CD4-positive, CD25-positive, alpha-beta regulatory T cell (primary cell): ENCODE measurements around the gene CCDC88C. TPM values are rescaled to one million over a fixed set of nuclear protein-coding genes. Genes with fewer than 3 reads are reported as not detected.

ENCODE experiments used
- ATAC-seq, 2 donors: fragments of 150-1000 bp; cut with Tn5 transposase; one replicate each; pipeline ENCODE4 v1.10.0; 2021; ENCODE audit warnings: low read depth in 2 of 2, moderate number of reproducible peaks in 2 of 2, moderate library complexity in 1 of 2
- DNase-seq, 3 donors: peaks; one replicate each; pipeline versions ENCODE4 v3.0.0 to v3.0.0-alpha.2; 2012 to 2022; ENCODE audit warnings: mixed read lengths in 1 of 3
- H3K27ac ChIP-seq: one replicate; pipeline ENCODE4 v1.7.0; 2013; ENCODE audit warnings: mild to moderate bottlenecking, low read length; ENCODE audit not compliant: insufficient read depth, poor library complexity, severe bottlenecking
- H3K27me3 ChIP-seq: one replicate; pipeline ENCODE4 v1.7.0; 2013; ENCODE audit warnings: low read length; ENCODE audit not compliant: control insufficient read depth, insufficient read depth
- H3K36me3 ChIP-seq: one replicate; pipeline ENCODE4 v1.7.0; 2013; ENCODE audit warnings: mild to moderate bottlenecking, low read length, moderate library complexity; ENCODE audit not compliant: control insufficient read depth, insufficient read depth
- H3K4me1 ChIP-seq: 2 replicates; pipeline ENCODE4 v1.7.0; 2013; ENCODE audit warnings: mild to moderate bottlenecking, low read length; ENCODE audit not compliant: insufficient read depth, control insufficient read depth, poor library complexity, severe bottlenecking
- H3K4me3 ChIP-seq: one replicate; pipeline ENCODE4 v1.7.0; 2013; ENCODE audit warnings: low read depth, mild to moderate bottlenecking, low read length, moderate library complexity
- H3K9me3 ChIP-seq, 2 experiments: 1 replicate in 1 of 2; 2 replicates in 1 of 2; pipeline ENCODE4 v1.7.0; 2013; ENCODE audit warnings: low read length in 2 of 2, mild to moderate bottlenecking in 1 of 2, moderate library complexity in 1 of 2; ENCODE audit not compliant: control insufficient read depth in 2 of 2
- H3K27ac Mint-ChIP-seq, 3 donors: one replicate each; pipeline ENCODE4 v1.8.0; 2020 to 2022; ENCODE audit warnings: mild to moderate bottlenecking in 3 of 3, mixed read lengths in 3 of 3, moderate library complexity in 2 of 3
- H3K27me3 Mint-ChIP-seq: one replicate; pipeline ENCODE4 v1.8.0; 2022; ENCODE audit warnings: mild to moderate bottlenecking, mixed read lengths
- H3K36me3 Mint-ChIP-seq: one replicate; pipeline ENCODE4 v1.8.0; 2020; ENCODE audit warnings: mixed read lengths
- H3K4me1 Mint-ChIP-seq, 4 donors: one replicate each; pipeline ENCODE4 v1.8.0; 2020 to 2022; ENCODE audit warnings: mixed read lengths in 4 of 4, mild to moderate bottlenecking in 1 of 4
- H3K4me3 Mint-ChIP-seq, 4 donors: one replicate each; pipeline ENCODE4 v1.8.0; 2020 to 2022; ENCODE audit warnings: mild to moderate bottlenecking in 4 of 4, mixed read lengths in 4 of 4, moderate library complexity in 3 of 4
- H3K9me3 Mint-ChIP-seq, 7 donors: one replicate each; pipeline ENCODE4 v1.8.0; 2020 to 2022; ENCODE audit warnings: mixed read lengths in 7 of 7, mild to moderate bottlenecking in 3 of 7, moderate library complexity in 2 of 7
- polyA plus RNA-seq, 4 donors: library from polyadenylated mRNA; unstranded; fragments of 300-500 nt; fragmentation: Illumina TruSeq; gene quantifications; one replicate each; pipeline ENCODE4 v1.2.3, GENCODE V29; 2021
- total RNA-seq: library from RNA; stranded (reverse); gene quantifications from one replicate; pipeline ENCODE4 v1.2.3, GENCODE V29; 2022

CCDC88C gene
- total and polyA plus RNA-seq, 5 donors from 2014 or later: 25.9 to 466 (median 31.8) TPM

DNA sequence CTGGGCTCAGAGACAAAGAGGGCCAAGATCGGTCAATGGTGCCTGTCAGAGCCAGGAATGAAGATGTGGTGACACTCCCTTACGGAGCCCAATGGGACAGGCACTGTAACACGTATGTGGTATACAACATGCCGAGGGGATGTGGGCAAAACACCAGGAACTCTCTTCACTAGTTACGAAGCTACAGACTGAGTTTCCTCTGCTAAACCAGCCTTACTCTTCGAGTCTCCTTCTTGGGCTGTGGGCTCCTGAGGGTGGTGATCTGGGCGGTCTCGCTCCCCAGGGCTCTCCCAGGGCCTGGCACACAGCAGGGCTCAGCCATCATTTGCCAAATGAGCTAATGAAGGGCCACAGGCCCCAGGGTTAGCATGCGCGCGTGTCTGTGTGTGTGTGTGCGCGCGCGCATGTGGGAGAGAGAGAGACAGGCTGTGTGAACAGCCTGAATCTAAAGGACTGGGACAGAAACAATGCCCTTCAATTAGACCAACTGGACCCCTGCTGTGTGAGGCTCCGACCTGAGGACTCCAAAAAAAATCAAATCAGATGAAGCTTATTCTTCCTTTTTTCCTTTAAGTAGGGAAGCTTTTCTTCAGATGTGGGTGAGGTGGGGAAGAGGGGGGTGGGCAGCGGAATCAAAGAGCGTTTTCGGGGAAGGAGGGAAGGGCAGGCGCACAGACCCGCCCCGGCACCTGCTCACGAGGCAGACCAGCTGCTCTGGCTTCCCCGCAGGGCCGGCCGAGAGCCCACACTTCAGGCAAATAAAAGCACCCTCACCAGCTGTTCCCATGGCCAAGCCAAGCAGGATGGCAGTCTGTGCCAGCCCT, 42.5 kb downstream of the CCDC88C start:
- Mint-ChIP-seq H3K9me3 (no peaks in the 10 kb centered on the region), H3K4me3 (peak overlapping the region; percentile 75 to 86 (median 86)), H3K27me3 (no peaks in the 10 kb centered on the region), H3K36me3 (peaks cover 6% of the 10 kb centered on the region), H3K27ac (peak overlapping the region; percentile 91 to 95 (median 94)), H3K4me1 (peaks cover 22 to 99% (median 73%) of the 10 kb centered on the region in 4 donors)
- H3K4me1 ChIP-seq: peaks cover 98% of the 10 kb centered on the region
- ATAC-seq (no peak), DNase-seq (peak in 1 of 3 donors; percentile 50)
- no peaks in the 10 kb centered on the region for H3K9me3 ChIP-seq
- no peaks in the 10 kb centered on the region for H3K27me3 ChIP-seq
- H3K27ac ChIP-seq: peak overlapping the region; percentile 92
- H3K36me3 ChIP-seq: peaks cover 23% of the 10 kb centered on the region
- peak overlapping the region; percentile 80 for H3K4me3 ChIP-seq

DNA sequence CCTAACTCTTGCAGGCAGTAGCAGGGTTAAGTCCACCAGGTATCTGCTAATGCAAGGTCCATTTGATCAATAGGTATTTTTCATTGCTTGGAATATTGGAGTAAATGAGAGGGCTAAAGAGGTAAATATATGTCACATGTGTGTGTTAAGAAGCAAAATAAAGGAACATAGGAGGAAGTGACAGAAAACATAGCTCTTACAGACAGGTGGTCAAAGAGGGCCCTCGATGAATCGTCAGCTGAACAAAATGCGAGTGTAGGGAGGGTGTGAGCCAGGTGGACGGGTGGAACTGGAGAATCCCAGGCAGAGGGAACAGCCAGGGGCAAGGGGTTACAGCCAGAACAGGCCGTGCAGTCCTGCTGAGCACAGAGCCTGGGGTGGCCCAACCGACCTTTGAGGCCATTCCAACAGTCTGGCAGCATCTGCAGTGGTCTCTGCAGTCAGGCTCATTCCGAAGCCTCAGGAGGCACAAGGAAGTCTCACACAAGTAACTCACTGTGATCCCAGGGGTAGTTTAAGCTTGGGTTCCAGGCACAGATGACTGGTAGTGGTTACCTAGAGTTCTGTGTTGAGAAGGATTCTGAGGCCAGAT, 43.2 kb downstream of the CCDC88C start:
- Histone ChIP-seq H3K27me3 (no peaks in the 10 kb centered on the region), H3K36me3 (peaks cover 19% of the 10 kb centered on the region), H3K4me3 (peak overlapping the region; percentile 80), H3K4me1 (peaks cover 98% of the 10 kb centered on the region), H3K9me3 (no peaks in the 10 kb centered on the region), H3K27ac (peak overlapping the region; percentile 92)
- Mint-ChIP-seq H3K36me3 (peaks cover 6% of the 10 kb centered on the region), H3K4me1 (peaks cover 22 to 99% (median 73%) of the 10 kb centered on the region in 4 donors), H3K27ac (peak overlapping the region; percentile 91 to 95 (median 94)), H3K4me3 (peak overlapping the region; percentile 85 to 96 (median 86)), H3K27me3 (no peaks in the 10 kb centered on the region), H3K9me3 (no peaks in the 10 kb centered on the region)
- DNase-seq: no peak
- ATAC-seq: no peak

DNA sequence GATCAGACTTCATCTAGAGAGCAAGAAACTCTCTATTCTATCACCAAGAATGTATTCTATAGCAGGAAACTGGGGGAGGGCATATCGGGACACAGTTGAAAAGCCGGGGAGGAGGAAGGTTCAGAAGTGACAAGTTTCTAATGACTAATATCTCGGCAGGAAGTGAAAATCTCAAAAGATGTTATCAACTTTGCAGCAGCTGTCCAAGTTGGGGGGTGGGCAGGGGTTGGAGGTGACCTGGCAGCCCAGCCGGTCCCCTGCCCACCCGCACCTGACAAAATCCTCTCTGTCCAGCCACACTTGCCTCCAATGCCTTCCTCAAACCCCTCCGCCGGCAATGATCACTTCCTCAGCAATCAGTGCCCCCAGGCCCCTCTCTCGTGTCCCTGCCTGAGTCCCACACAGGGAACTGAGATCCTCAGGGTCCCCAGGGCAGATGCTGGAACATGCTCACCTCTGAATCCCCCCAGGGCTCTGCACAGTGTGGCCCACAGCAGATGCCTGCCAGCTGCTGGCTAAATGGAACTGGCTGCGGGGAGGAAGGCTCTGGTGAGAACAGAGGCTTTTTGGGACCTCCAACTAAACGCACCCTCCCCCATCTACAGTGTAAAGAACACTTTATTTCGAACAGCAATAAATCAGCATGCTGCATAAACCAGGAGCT, 43.9 kb downstream of the CCDC88C start:
- Histone ChIP-seq H3K4me3 (peak overlapping the region; percentile 80), H3K4me1 (peaks cover 98% of the 10 kb centered on the region), H3K9me3 (no peaks in the 10 kb centered on the region), H3K27me3 (no peaks in the 10 kb centered on the region), H3K36me3 (peaks cover 13% of the 10 kb centered on the region), H3K27ac (peak overlapping the region; percentile 92)
- DNase-seq (peak; percentile 57 to 88 (median 65)), ATAC-seq (peak; percentile 67 to 75)
- Mint-ChIP-seq H3K27me3 (no peaks in the 10 kb centered on the region), H3K4me3 (peak overlapping the region; percentile 85 to 96 (median 86)), H3K4me1 (peaks cover 22 to 99% (median 73%) of the 10 kb centered on the region in 4 donors), H3K36me3 (peaks cover 6% of the 10 kb centered on the region), H3K9me3 (no peaks in the 10 kb centered on the region), H3K27ac (peak overlapping the region; percentile 91 to 94 (median 93))

DNA sequence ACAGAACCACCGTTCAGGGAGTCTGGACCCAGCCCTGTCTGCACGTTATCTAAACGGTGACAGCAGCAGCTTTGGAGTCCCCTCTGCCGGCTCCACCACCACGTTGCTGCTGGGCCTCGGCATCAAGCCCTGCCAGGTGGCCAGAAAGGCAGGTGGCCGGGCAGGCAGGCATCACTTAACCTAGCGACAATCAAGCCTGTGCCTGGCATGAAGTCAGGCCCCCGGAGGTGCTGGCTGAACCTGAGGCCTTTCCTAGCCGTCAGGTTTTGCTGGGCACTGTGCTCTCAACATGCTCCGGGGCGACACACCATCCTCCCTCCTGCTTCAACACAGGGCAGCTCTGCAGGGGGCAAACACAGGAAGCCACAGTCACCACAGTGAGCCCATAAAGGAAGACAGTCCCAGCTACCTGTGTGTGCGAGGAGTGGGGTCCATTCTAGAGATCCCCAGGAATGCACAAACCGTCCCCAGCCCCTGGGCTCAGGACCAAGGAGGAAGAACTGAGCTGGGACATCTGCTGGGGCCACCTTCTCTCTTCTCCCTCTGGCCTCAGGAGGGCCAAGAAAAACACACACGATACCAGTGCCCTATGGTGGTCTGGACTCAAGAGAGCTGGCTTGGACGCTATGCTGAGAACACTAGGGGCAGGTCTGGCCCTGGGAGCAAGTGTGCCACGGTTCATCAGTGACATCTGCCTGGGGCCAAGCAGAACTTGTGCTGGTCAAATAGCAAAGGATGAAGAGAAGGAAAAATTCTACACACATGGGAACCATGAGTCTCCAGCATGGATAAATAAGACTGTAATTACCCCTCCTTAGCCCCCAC, 44.7 kb downstream of the CCDC88C start:
- H3K9me3 Mint-ChIP-seq: no peaks in the 10 kb centered on the region
- H3K27me3 Mint-ChIP-seq: no peaks in the 10 kb centered on the region
- Histone ChIP-seq H3K4me3 (peak overlapping the region; percentile 80), H3K36me3 (peaks cover 12% of the 10 kb centered on the region), H3K9me3 (no peaks in the 10 kb centered on the region), H3K27me3 (no peaks in the 10 kb centered on the region), H3K4me1 (peaks cover 98% of the 10 kb centered on the region), H3K27ac (peak overlapping the region; percentile 92)
- peak; percentile 52 to 57 for ATAC-seq
- H3K36me3 Mint-ChIP-seq: peaks cover 3% of the 10 kb centered on the region
- H3K4me3 Mint-ChIP-seq: peak overlapping the region; percentile 85 to 96 (median 86)
- peaks cover 18 to 99% (median 73%) of the 10 kb centered on the region in 4 donors for H3K4me1 Mint-ChIP-seq
- H3K27ac Mint-ChIP-seq: peak overlapping the region; percentile 91 to 94 (median 93)
- DNase-seq: peak; percentile 34 to 83 (median 52)

DNA sequence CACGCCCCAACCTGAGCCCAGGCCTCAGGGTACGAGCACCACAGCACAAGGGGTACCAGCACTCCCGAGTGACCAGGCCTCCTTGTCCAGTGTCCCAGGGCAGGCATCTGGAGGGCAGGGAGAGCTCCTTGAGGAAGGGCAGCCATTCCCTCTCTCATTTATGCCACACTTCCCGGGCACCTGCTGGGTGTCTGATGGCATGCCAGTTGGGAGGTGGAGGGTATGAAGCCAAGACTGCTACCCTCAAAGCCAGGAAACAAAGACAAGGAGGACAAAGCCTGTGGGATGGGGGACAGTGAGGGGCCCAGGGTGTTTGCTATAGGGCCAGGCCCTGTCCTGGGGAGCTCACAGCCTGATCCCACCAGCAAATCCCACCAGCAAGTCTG, 45.6 kb downstream of the CCDC88C start:
- Mint-ChIP-seq H3K27me3 (no peaks in the 10 kb centered on the region), H3K4me1 (peaks cover 21 to 99% (median 73%) of the 10 kb centered on the region in 4 donors), H3K27ac (peak overlapping the region in 2 of 3 donors; percentile 55 to 93), H3K4me3 (peak overlapping the region; percentile 78 to 86 (median 86)), H3K9me3 (no peaks in the 10 kb centered on the region), H3K36me3 (peaks cover 5% of the 10 kb centered on the region)
- peak overlapping the region; percentile 21 for H3K4me3 ChIP-seq
- DNase-seq: no peak
- ATAC-seq: no peak
- peak overlapping the region; percentile 92 for H3K27ac ChIP-seq
- H3K4me1 ChIP-seq: peaks cover 98% of the 10 kb centered on the region
- H3K9me3 ChIP-seq: no peaks in the 10 kb centered on the region
- peaks cover 12% of the 10 kb centered on the region for H3K36me3 ChIP-seq
- H3K27me3 ChIP-seq: no peaks in the 10 kb centered on the region

DNA sequence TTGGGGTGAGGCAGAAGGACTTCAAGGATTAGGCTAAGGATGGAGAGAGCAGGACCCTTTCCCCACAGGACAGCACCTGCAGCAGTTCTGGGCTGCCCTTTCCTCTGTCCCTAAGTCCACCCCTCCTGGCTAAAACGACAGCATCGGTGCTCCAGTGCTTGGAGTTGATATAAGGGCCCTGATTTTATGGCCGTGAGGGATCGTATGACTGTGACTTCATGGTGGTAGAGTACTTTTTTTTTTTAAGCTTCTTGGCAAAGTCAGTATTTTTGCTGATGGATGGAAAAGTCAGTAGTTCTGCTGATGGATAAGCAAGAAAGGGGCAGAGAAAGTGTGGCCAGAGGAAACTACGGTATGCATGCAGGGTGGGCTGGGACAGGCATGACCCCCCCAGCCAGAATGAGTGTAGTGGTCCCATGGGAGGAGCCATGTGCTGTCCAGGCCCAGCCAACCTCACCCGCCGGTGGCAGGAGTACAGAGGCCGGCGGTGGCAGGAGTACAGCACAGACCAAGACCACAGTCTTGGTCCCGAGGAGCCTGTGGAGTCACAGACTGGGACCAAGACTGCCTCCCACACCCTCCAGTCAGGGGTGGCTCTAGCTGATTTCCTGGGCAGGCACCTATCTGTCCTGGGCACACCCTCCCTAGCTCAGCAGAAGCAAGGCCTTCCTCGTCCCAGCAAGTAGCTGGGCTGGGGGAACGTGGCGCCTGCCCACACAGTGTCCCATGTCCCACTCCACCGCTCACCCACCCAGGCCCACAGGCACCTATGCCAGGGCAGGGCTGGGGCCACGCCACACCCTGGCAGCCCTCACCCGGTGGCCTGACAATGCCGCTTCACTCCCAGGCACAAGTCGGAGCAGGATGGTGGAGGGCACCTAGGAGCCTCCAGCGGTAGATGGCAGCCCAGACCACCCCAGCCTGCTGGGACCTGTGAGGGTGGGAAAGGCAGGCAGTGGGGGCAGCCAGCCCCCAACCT, 46.3 kb downstream of the CCDC88C start:
- no peaks in the 10 kb centered on the region for H3K27me3 Mint-ChIP-seq
- no peak for ATAC-seq
- Histone ChIP-seq H3K4me1 (peaks cover 99% of the 10 kb centered on the region), H3K9me3 (no peaks in the 10 kb centered on the region), H3K4me3 (peak overlapping the region; percentile 78), H3K36me3 (peaks cover 10% of the 10 kb centered on the region), H3K27me3 (no peaks in the 10 kb centered on the region), H3K27ac (peak overlapping the region; percentile 92)
- DNase-seq: peak in 1 of 3 donors; percentile 60
- peak overlapping the region; percentile 92 to 98 (median 93) for H3K27ac Mint-ChIP-seq
- no peaks in the 10 kb centered on the region for H3K9me3 Mint-ChIP-seq
- H3K4me1 Mint-ChIP-seq: peaks cover 21 to 99% (median 75%) of the 10 kb centered on the region in 4 donors
- H3K36me3 Mint-ChIP-seq: peaks cover 5% of the 10 kb centered on the region
- H3K4me3 Mint-ChIP-seq: peak overlapping the region; percentile 85 to 90 (median 87)
